Muscle layer of duodenum (tissue), 2 donors: ENCODE data around the gene EFNA5.

Source experiments
- H3K27ac ChIP-seq: one replicate; pipeline ENCODE4 v1.7.0; 2013; ENCODE audit warnings: mild to moderate bottlenecking, low read length
- H3K27me3 ChIP-seq: one replicate; pipeline ENCODE4 v1.7.0; 2013; ENCODE audit warnings: low read depth, mild to moderate bottlenecking, control low read depth, low read length
- H3K36me3 ChIP-seq, 2 donors: one replicate each; pipeline ENCODE4 v1.7.0; 2013; ENCODE audit warnings: low read length in 2 of 2, control low read depth in 1 of 2, mild to moderate bottlenecking in 1 of 2; ENCODE audit not compliant: insufficient read depth in 2 of 2, control insufficient read depth in 1 of 2
- H3K4me1 ChIP-seq, 2 donors: one replicate each; pipeline ENCODE4 v1.7.0; 2013; ENCODE audit warnings: low read length in 2 of 2, mild to moderate bottlenecking in 2 of 2, control low read depth in 1 of 2, moderate library complexity in 1 of 2; ENCODE audit not compliant: insufficient read depth in 2 of 2, control insufficient read depth in 1 of 2
- H3K4me3 ChIP-seq, 2 donors: one replicate each; pipeline ENCODE4 v1.7.0; 2013; ENCODE audit warnings: low read length in 2 of 2, low read depth in 1 of 2, mild to moderate bottlenecking in 1 of 2
- H3K9me3 ChIP-seq, 2 donors: one replicate each; pipeline ENCODE4 v1.7.0; 2013; ENCODE audit warnings: low read length in 2 of 2, control low read depth in 1 of 2, mild to moderate bottlenecking in 1 of 2; ENCODE audit not compliant: control insufficient read depth in 1 of 2
- donor health status: healthy.

EFNA5 gene

DNA sequence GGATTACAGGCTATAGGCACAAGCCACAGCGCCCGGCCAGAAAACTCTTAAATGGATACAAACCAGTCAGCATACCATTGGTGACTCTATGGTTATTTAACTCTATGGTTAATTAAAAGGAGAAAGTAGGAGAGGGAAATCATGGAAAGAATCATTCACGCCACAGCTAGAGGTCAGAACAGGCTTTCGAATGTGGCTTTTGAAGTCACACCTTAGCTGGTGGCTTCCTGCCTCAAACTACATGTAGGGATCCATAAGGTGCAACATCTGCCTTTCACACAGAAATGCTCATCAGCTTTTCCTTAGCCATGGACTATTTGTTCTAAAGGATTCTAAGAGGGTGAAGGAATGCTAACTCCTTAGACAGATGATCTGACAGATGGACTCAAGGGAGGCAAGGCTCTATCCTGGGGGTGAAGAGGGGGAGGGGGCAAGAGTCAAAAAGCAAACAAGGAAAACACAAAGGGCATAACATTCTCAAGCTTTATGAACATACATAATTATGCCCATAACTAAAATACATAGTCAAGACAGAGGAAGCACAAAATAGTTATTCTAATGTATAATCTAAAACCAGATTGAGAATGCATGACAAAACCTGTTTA lies 130.9 kb downstream of the EFNA5 start:
- no peaks in the 10 kb centered on the region for H3K36me3 ChIP-seq
- H3K4me1 ChIP-seq, result peaks cover 0 to 33% of the 10 kb centered on the region in 2 donors
- H3K4me3 ChIP-seq, result no peak overlapping the region
- no peaks in the 10 kb centered on the region for H3K9me3 ChIP-seq
- H3K27me3 ChIP-seq, result no peaks in the 10 kb centered on the region
- H3K27ac ChIP-seq, result no peak overlapping the region

DNA sequence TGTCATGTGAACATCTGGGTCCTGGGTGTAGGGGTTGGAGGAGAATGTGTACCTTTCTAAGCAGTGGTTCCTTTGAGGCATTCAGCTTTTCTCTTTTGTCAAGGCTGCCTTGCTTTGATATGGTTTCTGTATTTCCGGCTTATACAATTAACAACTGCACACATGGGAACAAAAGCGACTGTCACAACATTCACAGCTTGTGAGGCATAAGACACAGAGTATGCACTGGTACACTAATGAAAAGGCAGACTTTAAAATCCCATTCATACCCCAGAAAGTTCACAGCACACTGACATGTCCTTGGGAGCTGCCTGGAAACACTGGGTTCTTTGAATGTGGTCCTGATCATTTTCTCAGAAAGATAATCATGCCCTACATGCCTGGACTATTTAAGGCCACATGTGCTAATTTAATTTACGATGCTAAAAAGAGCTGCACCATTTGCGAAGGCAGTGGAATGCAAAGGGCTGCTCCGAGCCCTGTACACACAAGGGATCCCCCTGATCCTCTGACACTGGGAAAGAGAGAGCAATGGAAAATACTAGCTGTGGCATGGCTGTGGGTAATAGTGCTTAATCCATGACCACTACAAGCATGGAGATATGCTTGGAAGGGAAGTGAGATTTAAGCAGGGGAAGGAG lies 131.8 kb downstream of the EFNA5 start:
- Histone ChIP-seq H3K4me1 (peaks cover 0 to 31% of the 10 kb centered on the region in 2 donors), H3K9me3 (no peaks in the 10 kb centered on the region), H3K27me3 (no peaks in the 10 kb centered on the region), H3K36me3 (no peaks in the 10 kb centered on the region), H3K4me3 (no peak overlapping the region), H3K27ac (no peak overlapping the region)

DNA sequence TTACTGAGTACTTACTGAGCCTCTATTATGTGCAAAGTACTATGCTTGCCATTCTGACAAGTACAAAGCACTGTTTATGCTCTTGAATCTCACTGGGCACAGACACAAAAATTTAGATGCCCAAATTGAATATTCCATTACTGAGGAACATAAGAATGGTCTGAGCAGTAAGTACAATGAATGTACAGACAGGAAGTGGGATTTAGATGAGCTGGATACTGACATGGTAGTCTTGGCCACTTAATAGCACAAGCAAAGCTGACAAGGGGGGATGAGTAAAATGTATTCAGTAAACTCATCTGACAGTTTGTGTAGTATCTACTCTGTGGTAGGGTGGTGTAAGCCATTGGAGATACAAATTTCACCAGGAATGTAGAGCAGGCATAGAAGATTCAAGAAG lies 132.4 kb downstream of the EFNA5 start:
- no peak overlapping the region for H3K4me3 ChIP-seq
- H3K27ac ChIP-seq, result no peak overlapping the region
- no peaks in the 10 kb centered on the region for H3K9me3 ChIP-seq
- H3K36me3 ChIP-seq, result no peaks in the 10 kb centered on the region
- H3K27me3 ChIP-seq, result no peaks in the 10 kb centered on the region
- H3K4me1 ChIP-seq, result peaks cover 0 to 26% of the 10 kb centered on the region in 2 donors

DNA sequence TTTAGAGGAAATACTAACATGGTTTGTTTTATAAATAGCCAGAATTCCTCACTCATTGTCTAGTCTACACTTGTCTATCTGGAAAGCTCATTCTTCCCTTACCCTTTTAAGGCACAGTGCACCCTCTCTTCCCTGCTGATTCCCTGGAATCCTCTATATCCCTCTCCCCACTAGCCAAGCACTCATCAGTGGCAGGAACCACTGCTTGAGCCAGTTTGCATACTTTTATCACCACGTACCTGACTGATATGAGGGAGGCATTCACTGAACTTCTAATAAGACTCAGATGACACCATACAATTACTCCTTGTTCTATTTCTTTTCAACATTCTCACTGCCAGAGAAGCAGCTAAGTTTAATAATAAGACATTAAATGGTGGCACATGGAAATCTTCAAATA lies 134.9 kb downstream of the EFNA5 start:
- Histone ChIP-seq H3K4me3 (no peak overlapping the region), H3K27me3 (no peaks in the 10 kb centered on the region), H3K9me3 (no peaks in the 10 kb centered on the region), H3K27ac (no peak overlapping the region), H3K4me1 (peaks cover 0 to 12% of the 10 kb centered on the region in 2 donors), H3K36me3 (no peaks in the 10 kb centered on the region)

DNA sequence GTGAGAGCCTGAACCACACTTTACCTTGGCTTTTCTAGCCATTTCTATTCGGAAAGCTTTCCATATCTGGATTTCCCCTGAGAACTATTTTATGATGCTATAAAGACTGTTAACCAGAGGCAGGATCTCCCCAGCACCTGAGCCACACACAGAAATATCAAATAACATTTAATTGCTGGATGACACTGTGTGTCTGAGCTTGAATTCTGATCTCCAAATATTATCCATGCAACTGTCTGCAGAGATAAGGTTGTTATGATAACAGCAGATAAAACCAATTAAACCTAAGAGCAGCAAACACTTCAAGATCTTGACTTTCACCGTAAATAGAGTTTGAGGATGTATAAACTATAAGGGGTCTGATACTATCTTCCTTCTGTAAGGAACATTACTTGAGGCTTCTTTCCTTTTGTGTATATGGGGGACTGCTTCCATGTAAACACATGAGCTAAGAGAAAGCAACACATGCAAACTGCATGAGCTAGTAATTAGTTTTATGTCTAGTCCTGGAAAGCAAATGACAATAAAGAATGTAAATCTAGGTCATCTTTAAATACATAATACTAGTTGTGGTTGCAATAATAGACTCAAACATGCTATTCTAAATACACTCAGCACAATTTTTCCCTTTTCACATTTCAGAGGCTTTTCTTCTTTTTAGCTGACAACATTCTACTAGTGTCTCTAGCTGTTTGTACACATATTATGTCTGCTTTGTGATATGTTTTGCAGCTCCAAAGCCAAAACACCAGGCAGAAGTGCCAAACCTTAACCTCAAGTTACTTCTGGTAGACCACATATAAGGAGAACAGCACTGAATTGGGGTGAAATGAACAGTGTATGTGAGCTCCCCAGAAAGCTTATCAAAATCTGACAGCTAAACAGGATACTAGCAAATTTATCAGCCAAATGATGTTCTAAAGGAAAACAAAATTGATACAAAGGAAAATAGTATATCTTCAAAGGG lies 136.5 kb downstream of the EFNA5 start:
- H3K4me1 ChIP-seq, result peaks cover 0 to 12% of the 10 kb centered on the region in 2 donors
- H3K9me3 ChIP-seq, result no peaks in the 10 kb centered on the region
- H3K4me3 ChIP-seq, result no peak overlapping the region
- no peak overlapping the region for H3K27ac ChIP-seq
- no peaks in the 10 kb centered on the region for H3K36me3 ChIP-seq
- H3K27me3 ChIP-seq, result no peaks in the 10 kb centered on the region

DNA sequence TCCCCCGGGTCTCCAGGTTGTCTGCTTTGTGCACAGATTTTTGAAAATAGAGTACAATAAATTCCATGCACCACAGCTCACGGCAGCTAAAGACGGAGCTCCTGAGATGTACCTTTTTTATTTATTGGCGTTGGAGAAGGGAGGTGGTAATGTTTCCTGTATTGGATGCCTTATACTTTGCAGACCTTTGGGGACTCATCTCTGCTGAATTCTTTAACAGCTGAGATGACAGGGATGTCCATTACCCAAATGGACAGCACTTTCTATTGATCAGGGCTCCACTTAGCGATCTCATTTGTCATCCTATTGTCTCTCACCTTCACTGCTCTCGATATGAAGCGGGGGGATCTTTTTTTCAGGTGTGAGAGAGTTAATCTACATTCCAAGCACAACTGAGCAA lies 137.8 kb downstream of the EFNA5 start:
- H3K9me3 ChIP-seq, result no peaks in the 10 kb centered on the region
- no peaks in the 10 kb centered on the region for H3K36me3 ChIP-seq
- no peak overlapping the region for H3K27ac ChIP-seq
- H3K4me1 ChIP-seq, result peaks cover 0 to 12% of the 10 kb centered on the region in 2 donors
- no peak overlapping the region for H3K4me3 ChIP-seq
- no peaks in the 10 kb centered on the region for H3K27me3 ChIP-seq

DNA sequence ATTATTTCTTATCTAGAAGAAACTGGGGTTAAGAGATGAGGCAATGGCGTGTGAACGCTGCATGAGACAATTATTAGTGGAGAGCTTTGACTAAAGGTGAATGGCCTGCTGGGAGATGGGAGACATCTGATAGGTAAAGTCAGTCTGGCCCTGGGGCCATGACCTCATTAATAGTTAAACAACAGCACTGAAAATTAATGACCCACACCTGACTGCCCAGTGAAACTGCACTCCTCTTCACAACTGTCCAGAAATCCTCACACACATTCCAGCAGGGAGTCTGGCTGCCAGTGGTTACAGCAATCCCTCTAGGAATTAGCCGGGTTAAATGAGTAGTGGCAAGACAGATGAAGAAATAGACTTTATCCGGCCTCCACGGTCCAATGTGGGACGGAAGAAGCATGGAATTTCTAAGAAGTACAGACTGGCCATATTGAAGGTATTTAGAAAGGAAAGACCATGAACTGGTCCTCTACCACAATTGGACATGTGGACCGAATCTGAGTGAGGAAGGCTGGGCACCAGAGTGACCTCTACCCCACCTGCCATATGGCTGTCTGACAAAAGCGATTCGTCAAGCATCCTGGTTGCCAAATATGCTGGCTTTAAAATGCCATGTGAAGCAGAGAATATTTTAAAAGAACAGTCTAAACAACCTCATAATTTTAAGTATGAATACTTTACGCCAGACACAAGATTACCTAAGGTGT lies 138.4 kb downstream of the EFNA5 start:
- H3K4me1 ChIP-seq, result peaks cover 0 to 12% of the 10 kb centered on the region in 2 donors
- H3K9me3 ChIP-seq, result no peaks in the 10 kb centered on the region
- H3K27me3 ChIP-seq, result no peaks in the 10 kb centered on the region
- H3K27ac ChIP-seq, result no peak overlapping the region
- no peaks in the 10 kb centered on the region for H3K36me3 ChIP-seq
- H3K4me3 ChIP-seq, result no peak overlapping the region

DNA sequence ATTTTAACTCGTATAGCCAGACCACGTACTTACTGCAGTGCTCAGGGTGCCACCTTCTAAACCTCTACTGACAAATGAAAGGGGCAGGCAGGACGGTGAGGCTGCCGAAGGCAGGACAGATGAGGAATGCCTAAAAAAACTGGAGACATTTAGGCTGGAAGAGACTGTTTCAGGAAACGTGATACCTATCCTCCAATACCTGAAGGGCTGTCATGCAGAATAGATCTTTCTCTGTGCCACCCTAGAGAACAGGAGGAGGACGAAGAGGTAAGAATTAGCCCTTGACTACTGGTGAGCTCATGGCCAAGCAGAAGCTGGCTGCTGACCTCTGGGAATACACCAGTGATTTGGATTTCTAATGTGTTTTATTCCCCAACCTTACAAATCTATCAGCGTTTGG lies 139.4 kb downstream of the EFNA5 start:
- H3K4me1 ChIP-seq, result peaks cover 0 to 12% of the 10 kb centered on the region in 2 donors
- no peaks in the 10 kb centered on the region for H3K9me3 ChIP-seq

DNA sequence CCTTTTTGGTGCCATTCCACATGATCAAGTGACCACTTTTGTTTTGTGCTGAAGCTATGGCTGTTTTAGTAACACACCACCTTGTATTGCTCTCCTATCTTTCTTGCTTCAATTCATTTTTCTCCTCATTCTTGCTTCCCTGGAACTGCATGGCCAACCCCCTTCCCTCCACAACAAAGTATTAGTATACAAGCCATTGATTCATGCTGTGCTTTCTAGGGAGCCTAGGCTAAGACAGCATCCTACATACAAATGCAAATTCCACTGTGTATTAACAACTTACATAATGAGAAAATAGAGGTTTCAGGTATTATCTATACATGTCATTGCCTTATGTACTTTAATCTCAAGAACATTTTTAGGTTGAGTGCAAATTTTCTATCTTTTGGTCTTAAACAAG lies 141.1 kb downstream of the EFNA5 start:
- H3K27me3 ChIP-seq, result no peaks in the 10 kb centered on the region
- no peaks in the 10 kb centered on the region for H3K36me3 ChIP-seq
- no peak overlapping the region for H3K27ac ChIP-seq
- H3K4me1 ChIP-seq, result peaks cover 0 to 6% of the 10 kb centered on the region in 2 donors
- no peaks in the 10 kb centered on the region for H3K9me3 ChIP-seq
- no peak overlapping the region for H3K4me3 ChIP-seq

More for the DNA sequence above, 139.4 kb downstream of the EFNA5 start:
- H3K36me3 ChIP-seq, result no peaks in the 10 kb centered on the region
- no peak overlapping the region for H3K4me3 ChIP-seq
- no peaks in the 10 kb centered on the region for H3K27me3 ChIP-seq
- no peak overlapping the region for H3K27ac ChIP-seq

DNA sequence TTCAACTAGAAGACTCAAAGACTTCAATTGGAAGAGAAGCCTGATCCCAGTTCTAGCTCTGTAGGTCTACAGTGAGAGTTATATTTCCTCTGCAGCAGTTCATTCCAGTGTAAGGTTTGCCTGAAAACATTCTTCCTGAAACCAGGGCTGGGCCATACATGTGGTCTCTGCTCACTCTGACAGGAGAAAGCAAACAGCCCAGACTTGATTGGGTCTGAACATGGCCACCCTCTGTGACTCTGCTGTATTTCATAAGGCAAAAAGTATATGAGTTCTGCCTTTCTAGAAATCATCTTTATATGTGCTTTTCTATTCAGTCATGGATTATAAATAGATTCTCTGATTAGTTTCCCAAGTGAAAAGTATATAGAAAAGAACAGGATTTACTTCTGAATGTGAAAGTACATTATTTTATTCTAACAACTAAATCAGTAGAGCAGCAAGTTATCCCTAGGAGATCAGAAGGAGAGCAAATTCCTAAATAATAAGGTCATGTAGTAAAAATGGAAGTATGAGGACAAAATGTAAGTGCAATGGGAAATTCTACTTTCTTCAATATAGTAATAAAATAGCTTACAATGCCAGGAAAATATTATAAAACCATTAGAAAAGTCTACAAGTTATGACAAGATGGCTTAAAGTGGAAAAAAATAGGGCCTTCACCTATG lies 144.3 kb downstream of the EFNA5 start:
- Histone ChIP-seq H3K4me3 (no peak overlapping the region), H3K36me3 (no peaks in the 10 kb centered on the region), H3K4me1 (no peaks in the 10 kb centered on the region), H3K9me3 (no peaks in the 10 kb centered on the region), H3K27me3 (no peaks in the 10 kb centered on the region), H3K27ac (no peak overlapping the region)
